Mesothelial cell of epicardium (in vitro differentiated cells): ENCODE results near the gene TSHR. TPM values are rescaled to one million over a fixed set of nuclear protein-coding genes. Genes with fewer than 3 reads are reported as not detected.

ENCODE experiments used
- DNase-seq, 2 experiments: peaks; one replicate each; pipeline ENCODE4 v3.0.0; 2021; ENCODE audit warnings: low spot score in 2 of 2; ENCODE audit not compliant: unreplicated experiment in 2 of 2
- H3K27ac Mint-ChIP-seq: 2 replicates; pipeline ENCODE4 v1.8.0; 2021; ENCODE audit warnings: mixed read lengths
- H3K27me3 Mint-ChIP-seq: 2 replicates; pipeline ENCODE4 v1.8.0; 2021; ENCODE audit warnings: low read depth, mixed read lengths
- H3K36me3 Mint-ChIP-seq: 2 replicates; pipeline ENCODE4 v1.8.0; 2021; ENCODE audit warnings: mixed read lengths
- H3K4me1 Mint-ChIP-seq: 2 replicates; pipeline ENCODE4 v1.8.0; 2021; ENCODE audit warnings: mixed read lengths
- H3K4me3 Mint-ChIP-seq: 2 replicates; pipeline ENCODE4 v1.8.0; 2021; ENCODE audit warnings: mild to moderate bottlenecking, moderate library complexity, mixed read lengths
- H3K9me3 Mint-ChIP-seq: 2 replicates; pipeline ENCODE4 v1.8.0; 2021; ENCODE audit warnings: mixed read lengths
- total RNA-seq: library from RNA; stranded (reverse); gene quantifications from 3 replicates; pipeline ENCODE4 v1.2.1, GENCODE V29; 2021
- TF ChIP-seq, protein P1 (sequence below): fragments of 200-600 bp; sonication (generic); IDR thresholded peaks from one replicate; pipeline ENCODE4 v1.5.0; 2021; ENCODE audit warnings: antibody characterized with exemption; ENCODE audit not compliant: unreplicated experiment

The TSHR gene
- total RNA-seq, 1 donor from 2014 or later, result not detected

DNA sequence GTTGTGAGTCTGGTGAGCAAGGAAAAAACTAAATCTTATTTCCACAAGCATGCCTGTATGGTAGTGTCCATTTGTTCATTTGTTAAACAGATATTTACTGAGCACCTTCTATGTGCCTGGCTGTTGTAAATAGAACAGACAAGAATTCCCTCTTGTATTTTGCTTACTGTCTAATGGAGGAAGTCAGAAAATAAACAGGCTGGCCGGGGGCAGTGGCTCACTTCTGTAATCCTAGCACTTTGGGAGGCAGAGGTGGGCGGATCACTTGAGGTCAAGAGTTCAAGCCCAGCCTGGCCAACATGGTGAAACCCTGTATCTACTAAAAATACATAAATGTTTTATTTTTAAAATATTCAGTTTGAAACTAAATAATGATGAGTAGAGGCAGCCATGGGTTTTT, 186.0 kb downstream of the TSHR start:
- no peak for DNase-seq
- Mint-ChIP-seq H3K36me3 (no peaks in the 10 kb centered on the region), H3K27me3 (no peaks in the 10 kb centered on the region), H3K4me3 (no peak overlapping the region), H3K27ac (no peak overlapping the region), H3K4me1 (no peaks in the 10 kb centered on the region), H3K9me3 (peaks cover 5% of the 10 kb centered on the region)
- TF ChIP-seq, protein P1, sequence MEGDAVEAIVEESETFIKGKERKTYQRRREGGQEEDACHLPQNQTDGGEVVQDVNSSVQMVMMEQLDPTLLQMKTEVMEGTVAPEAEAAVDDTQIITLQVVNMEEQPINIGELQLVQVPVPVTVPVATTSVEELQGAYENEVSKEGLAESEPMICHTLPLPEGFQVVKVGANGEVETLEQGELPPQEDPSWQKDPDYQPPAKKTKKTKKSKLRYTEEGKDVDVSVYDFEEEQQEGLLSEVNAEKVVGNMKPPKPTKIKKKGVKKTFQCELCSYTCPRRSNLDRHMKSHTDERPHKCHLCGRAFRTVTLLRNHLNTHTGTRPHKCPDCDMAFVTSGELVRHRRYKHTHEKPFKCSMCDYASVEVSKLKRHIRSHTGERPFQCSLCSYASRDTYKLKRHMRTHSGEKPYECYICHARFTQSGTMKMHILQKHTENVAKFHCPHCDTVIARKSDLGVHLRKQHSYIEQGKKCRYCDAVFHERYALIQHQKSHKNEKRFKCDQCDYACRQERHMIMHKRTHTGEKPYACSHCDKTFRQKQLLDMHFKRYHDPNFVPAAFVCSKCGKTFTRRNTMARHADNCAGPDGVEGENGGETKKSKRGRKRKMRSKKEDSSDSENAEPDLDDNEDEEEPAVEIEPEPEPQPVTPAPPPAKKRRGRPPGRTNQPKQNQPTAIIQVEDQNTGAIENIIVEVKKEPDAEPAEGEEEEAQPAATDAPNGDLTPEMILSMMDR, result no peak

DNA sequence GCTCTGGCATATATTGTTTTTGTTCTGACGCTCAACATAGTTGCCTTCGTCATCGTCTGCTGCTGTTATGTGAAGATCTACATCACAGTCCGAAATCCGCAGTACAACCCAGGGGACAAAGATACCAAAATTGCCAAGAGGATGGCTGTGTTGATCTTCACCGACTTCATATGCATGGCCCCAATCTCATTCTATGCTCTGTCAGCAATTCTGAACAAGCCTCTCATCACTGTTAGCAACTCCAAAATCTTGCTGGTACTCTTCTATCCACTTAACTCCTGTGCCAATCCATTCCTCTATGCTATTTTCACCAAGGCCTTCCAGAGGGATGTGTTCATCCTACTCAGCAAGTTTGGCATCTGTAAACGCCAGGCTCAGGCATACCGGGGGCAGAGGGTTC, 188.4 kb downstream of the TSHR start:
- Mint-ChIP-seq H3K4me3 (no peak overlapping the region), H3K4me1 (no peaks in the 10 kb centered on the region), H3K27me3 (no peaks in the 10 kb centered on the region), H3K9me3 (peaks cover 5% of the 10 kb centered on the region), H3K27ac (no peak overlapping the region), H3K36me3 (no peaks in the 10 kb centered on the region)
- TF ChIP-seq, protein P1, result no peak
- no peak for DNase-seq

DNA sequence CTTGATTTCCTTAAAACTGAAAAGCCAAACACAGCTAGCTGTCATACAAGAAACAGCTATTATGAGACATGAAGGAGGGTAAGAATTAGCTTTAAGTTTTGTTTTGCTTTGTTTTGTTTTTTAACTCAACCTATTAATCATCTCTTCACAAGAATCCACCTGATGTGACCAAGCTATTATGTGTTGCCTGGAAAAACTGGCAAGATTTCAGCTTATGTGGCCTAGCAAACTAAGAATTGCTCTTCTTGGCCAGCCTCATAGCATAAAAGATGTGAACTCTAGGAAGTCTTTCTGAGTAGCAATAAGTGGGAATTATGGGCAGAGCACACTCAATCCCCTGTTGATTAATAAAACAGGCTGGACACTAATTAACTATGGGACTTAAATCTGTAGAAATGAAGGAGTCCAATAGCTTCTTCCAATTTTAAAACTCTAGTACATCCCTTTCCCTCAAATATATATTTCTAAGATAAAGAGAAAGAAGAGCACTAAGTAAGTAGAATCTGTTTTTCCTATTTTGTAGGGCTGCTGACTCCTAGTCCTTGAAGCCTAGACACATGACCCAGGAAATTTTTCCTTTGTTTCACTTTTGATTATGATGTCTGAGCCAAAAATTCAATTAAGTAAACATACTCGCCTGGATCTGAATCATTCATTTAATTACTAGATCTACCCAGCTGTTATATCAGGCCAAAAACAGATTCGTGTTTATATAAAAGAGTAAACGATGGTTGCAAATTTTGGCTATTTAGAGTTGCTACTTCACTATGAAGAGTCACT, 189.6 kb downstream of the TSHR start:
- Mint-ChIP-seq H3K27me3 (no peaks in the 10 kb centered on the region), H3K4me3 (no peak overlapping the region), H3K36me3 (no peaks in the 10 kb centered on the region), H3K4me1 (no peaks in the 10 kb centered on the region), H3K9me3 (peaks cover 5% of the 10 kb centered on the region), H3K27ac (no peak overlapping the region)
- DNase-seq, result no peak
- TF ChIP-seq, protein P1, result no peak

DNA sequence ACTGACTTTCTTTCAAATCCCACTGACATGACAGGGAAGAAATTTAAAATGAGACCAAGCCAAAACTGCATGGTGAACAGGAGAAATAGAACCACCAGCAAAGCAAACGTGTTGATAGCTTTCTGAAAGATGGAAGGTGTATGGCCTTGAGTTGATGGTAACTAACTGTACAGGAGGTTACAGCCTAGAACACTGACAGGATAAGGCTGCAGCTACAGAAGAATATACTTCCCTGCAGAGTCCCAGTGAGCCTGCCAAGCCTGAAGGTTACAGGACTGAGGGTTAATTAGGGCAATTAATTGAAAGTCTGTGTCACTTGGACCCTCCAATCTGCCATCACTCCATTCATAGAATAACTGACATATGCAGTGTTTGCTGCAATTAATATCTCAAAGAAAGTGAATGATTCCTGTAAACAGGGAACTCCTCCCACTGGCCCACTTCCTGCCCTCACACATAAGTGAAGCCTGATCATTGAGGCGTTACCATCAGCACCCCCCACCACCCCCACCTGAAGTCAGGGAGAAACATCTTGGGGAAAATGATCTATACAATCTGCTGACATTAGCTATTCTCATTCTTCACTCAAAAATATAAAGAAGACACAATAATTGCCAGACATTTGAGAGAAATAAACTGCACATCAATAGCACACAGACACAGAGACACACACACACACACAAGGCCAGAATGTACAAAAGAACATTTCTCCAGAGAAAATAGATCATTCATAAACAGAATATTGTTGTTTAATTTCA, 191.9 kb downstream of the TSHR start:
- Mint-ChIP-seq H3K4me1 (no peaks in the 10 kb centered on the region), H3K4me3 (no peak overlapping the region), H3K27me3 (no peaks in the 10 kb centered on the region), H3K27ac (no peak overlapping the region), H3K9me3 (peaks cover 5% of the 10 kb centered on the region), H3K36me3 (no peaks in the 10 kb centered on the region)
- no peak for DNase-seq
- TF ChIP-seq, protein P1, result no peak

DNA sequence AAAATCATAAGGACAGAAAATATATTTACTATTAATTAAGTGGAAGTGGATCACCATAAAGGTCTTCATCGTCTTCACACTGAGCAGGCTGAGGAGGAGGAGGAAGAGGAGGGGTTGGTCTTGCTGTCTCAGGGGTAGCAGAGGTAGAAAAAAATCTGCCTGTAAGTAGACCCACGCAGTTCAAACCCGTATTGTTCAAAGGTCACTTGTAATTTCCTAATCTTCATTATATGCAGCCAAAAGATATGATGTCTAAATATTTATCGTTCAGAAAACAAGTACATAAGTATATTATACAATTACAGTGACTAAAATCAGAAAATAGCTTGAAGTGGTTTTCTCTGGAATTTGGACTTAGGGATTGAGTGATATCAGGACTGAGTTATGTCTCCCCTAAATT, 193.2 kb downstream of the TSHR start:
- H3K27ac Mint-ChIP-seq, result no peak overlapping the region
- no peak for DNase-seq
- TF ChIP-seq, protein P1, result no peak
- no peaks in the 10 kb centered on the region for H3K36me3 Mint-ChIP-seq
- H3K4me3 Mint-ChIP-seq, result no peak overlapping the region
- H3K27me3 Mint-ChIP-seq, result no peaks in the 10 kb centered on the region
- H3K4me1 Mint-ChIP-seq, result no peaks in the 10 kb centered on the region
- peaks cover 4% of the 10 kb centered on the region for H3K9me3 Mint-ChIP-seq
